ENCODE measurements around the gene GPATCH8. TPM values are rescaled to one million over a fixed set of nuclear protein-coding genes. Genes with fewer than 3 reads are reported as not detected.

Gene GPATCH8
- total and polyA plus RNA-seq, 2 of the 8 experiments (the other 6 are each of a cell fraction or from before 2014, with no cell fraction given), result 20.5 to 58.1 TPM

DNA sequence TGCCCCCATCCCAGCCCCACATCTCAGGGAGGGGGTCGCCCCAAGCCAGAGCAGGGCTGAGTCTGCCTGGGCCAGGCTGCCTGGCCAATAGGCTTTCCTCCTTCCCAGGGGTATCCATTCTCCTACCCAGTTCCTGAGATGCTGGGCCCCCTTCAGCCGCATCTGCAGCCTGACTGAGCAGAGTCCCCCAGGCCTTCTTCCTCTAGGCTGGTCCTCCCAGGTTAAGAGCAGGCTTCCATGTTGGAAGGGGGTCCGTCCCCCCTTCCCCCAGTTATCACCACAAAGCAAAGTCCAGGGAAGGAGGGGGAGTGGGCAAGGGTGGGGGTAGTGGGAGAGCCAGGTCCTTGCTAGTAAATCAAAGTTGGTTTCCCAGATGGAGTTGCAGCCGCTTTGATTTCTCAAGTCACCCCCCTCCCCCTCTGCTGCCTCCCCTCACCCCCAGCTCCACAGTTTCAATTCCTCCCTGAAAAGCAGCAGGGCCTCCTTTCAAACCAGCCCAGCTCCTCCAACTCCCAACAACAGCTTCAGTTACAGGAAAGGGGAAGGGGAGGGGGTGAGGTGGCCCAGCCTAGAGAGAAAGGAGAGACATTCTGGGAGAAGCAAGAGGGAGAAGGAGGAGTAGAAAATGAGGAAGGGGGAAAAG, 44.5 kb upstream of the GPATCH8 start (continued):
- peak; percentile 68; the same call in 1 of the 2 replicates for TF ChIP-seq KDM1A (IDR thresholded peaks at IDR 0.05; ENCODE audit: borderline replicate concordance, low read length)
- no peak for TF ChIP-seq BCL11A (IDR thresholded peaks at IDR 0.05; ENCODE audit: low read depth in 2 of 2, low read length in 2 of 2)
- TF ChIP-seq, protein P1, sequence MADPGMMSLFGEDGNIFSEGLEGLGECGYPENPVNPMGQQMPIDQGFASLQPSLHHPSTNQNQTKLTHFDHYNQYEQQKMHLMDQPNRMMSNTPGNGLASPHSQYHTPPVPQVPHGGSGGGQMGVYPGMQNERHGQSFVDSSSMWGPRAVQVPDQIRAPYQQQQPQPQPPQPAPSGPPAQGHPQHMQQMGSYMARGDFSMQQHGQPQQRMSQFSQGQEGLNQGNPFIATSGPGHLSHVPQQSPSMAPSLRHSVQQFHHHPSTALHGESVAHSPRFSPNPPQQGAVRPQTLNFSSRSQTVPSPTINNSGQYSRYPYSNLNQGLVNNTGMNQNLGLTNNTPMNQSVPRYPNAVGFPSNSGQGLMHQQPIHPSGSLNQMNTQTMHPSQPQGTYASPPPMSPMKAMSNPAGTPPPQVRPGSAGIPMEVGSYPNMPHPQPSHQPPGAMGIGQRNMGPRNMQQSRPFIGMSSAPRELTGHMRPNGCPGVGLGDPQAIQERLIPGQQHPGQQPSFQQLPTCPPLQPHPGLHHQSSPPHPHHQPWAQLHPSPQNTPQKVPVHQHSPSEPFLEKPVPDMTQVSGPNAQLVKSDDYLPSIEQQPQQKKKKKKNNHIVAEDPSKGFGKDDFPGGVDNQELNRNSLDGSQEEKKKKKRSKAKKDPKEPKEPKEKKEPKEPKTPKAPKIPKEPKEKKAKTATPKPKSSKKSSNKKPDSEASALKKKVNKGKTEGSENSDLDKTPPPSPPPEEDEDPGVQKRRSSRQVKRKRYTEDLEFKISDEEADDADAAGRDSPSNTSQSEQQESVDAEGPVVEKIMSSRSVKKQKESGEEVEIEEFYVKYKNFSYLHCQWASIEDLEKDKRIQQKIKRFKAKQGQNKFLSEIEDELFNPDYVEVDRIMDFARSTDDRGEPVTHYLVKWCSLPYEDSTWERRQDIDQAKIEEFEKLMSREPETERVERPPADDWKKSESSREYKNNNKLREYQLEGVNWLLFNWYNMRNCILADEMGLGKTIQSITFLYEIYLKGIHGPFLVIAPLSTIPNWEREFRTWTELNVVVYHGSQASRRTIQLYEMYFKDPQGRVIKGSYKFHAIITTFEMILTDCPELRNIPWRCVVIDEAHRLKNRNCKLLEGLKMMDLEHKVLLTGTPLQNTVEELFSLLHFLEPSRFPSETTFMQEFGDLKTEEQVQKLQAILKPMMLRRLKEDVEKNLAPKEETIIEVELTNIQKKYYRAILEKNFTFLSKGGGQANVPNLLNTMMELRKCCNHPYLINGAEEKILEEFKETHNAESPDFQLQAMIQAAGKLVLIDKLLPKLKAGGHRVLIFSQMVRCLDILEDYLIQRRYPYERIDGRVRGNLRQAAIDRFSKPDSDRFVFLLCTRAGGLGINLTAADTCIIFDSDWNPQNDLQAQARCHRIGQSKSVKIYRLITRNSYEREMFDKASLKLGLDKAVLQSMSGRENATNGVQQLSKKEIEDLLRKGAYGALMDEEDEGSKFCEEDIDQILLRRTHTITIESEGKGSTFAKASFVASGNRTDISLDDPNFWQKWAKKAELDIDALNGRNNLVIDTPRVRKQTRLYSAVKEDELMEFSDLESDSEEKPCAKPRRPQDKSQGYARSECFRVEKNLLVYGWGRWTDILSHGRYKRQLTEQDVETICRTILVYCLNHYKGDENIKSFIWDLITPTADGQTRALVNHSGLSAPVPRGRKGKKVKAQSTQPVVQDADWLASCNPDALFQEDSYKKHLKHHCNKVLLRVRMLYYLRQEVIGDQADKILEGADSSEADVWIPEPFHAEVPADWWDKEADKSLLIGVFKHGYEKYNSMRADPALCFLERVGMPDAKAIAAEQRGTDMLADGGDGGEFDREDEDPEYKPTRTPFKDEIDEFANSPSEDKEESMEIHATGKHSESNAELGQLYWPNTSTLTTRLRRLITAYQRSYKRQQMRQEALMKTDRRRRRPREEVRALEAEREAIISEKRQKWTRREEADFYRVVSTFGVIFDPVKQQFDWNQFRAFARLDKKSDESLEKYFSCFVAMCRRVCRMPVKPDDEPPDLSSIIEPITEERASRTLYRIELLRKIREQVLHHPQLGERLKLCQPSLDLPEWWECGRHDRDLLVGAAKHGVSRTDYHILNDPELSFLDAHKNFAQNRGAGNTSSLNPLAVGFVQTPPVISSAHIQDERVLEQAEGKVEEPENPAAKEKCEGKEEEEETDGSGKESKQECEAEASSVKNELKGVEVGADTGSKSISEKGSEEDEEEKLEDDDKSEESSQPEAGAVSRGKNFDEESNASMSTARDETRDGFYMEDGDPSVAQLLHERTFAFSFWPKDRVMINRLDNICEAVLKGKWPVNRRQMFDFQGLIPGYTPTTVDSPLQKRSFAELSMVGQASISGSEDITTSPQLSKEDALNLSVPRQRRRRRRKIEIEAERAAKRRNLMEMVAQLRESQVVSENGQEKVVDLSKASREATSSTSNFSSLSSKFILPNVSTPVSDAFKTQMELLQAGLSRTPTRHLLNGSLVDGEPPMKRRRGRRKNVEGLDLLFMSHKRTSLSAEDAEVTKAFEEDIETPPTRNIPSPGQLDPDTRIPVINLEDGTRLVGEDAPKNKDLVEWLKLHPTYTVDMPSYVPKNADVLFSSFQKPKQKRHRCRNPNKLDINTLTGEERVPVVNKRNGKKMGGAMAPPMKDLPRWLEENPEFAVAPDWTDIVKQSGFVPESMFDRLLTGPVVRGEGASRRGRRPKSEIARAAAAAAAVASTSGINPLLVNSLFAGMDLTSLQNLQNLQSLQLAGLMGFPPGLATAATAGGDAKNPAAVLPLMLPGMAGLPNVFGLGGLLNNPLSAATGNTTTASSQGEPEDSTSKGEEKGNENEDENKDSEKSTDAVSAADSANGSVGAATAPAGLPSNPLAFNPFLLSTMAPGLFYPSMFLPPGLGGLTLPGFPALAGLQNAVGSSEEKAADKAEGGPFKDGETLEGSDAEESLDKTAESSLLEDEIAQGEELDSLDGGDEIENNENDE (IDR thresholded peaks at IDR 0.05; ENCODE audit: insufficient replicate concordance, low read length), result no peak
- TF ChIP-seq RXRA (IDR thresholded peaks at IDR 0.05; ENCODE audit: insufficient read depth, low read depth, low read length), result no peak
- TF ChIP-seq PHF8 (conservative IDR thresholded peaks at IDR 0.05; ENCODE audit: low read depth, low read length), result no peak
- no peak for TF ChIP-seq HDAC6 (IDR thresholded peaks at IDR 0.05; ENCODE audit: low read depth, low read length)
- TF ChIP-seq CEBPB (IDR thresholded peaks at IDR 0.05; ENCODE audit: low read depth, low read length), result no peak
- TF ChIP-seq SUZ12 (IDR thresholded peaks at IDR 0.05; ENCODE audit: low read length), result no peak
- TF ChIP-seq CBX8 (IDR thresholded peaks at IDR 0.05; ENCODE audit: borderline replicate concordance, low read depth, low read length), result no peak
- no peak for TF ChIP-seq NANOG (IDR thresholded peaks at IDR 0.05; ENCODE audit: insufficient read depth, low read depth, low read length, poor library complexity, severe bottlenecking)
- no peak for TF ChIP-seq TCF12 (IDR thresholded peaks at IDR 0.05; ENCODE audit: low read depth, low read length)

All from H1 (cell line).